Measurements from ENCODE around the gene DPM2.

- TF ChIP-seq CTCF (IDR thresholded peaks at IDR 0.05; ENCODE audit: low read depth, low read length) (no peak), POLR2A (IDR thresholded peaks at IDR 0.05; ENCODE audit: extremely low read depth, insufficient read length) (no peak)
These were observed 29.6 kb upstream of the DPM2 start for GRCh38 chr9:127967151-127967809.

Measured in NB4 (cell line).